GM18867 (cell line): ENCODE measurements around the gene AKT3.
A peak's percentile ranks its signal among the peaks of the same experiment; 100 is the strongest.

Experiments used
- ATAC-seq: cut with Tn5 transposase; IDR thresholded peaks from one replicate; pipeline ENCODE4 v1.9.1; 2021; ENCODE audit warnings: mild to moderate bottlenecking, moderate library complexity; ENCODE audit not compliant: unreplicated experiment

Gene AKT3

DNA sequence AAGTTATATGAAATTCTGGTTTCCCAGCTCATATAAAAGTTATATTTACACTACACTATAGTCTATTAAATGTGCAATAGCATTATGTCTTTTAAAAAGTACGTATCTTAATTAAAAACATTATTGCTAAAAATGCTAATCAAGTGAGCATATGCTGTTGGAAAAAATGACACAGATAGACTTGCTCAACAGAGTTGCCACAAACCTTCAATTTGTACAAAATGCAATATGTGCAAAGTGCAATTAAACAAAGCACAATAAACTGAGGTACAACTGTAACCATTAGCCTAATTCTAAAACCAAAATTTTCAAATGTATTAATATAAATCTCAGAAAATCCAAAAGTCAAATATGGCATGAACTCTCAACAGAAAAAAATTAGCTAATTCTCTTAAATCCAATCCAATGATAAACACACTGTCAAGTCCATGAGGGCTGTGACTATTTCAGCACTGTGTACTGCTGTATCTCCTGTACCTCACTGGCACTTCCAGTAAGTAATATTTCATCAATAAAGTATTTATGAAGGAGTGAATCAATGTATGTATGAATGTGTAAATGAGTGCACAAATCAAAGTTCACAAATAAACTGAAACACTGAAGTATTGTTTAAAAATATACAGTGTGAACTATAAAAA is 116.3 kb downstream of the AKT3 start:
- ATAC-seq = no peak

DNA sequence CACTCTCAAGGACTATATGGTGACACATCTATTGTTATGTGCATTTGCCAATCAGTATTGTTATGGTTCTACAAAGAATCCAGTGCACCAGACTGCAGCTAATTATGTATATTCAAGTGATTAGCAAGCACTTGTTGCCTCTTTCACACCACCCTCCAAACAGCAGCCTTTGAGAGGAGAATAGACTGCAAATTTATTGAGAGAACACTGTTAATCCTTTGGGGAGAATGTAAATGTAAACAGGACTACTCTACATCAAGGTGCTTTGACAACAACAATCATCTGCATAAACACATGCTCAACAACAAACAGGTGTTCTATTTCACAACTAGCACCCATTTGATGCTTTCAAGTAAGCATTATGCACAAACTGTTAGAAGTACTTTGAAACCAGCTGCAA is 117.4 kb downstream of the AKT3 start:
- no peak for ATAC-seq

DNA sequence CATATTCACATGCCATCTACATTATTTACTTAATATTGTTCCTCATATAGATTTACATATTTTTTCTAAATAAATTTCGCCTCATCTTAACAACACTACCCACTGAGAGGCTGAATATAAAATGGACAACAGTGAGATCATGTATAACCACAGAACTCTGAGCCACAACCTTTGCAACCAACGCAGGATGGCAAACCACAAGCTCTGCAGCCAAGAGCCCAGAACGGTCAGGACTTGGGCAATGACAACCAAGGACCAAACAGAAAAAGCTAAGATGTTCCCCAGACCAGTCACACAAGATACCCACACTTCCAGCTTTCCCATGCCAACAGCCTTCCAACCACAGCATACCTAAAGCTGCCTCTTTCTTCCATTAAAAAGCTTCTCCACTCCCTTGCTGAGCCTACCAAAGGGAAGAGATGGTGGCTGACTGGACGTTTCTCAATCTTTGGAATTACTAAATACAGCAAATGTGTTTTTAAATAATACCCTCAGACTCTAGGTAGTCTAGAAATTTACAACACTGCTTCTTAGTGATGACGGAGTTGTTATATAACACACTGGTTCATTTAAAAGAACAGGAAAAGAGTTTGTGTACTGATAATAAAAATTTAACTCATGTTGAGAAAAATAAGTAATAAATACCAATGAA is 117.9 kb downstream of the AKT3 start:
- ATAC-seq = no peak

DNA sequence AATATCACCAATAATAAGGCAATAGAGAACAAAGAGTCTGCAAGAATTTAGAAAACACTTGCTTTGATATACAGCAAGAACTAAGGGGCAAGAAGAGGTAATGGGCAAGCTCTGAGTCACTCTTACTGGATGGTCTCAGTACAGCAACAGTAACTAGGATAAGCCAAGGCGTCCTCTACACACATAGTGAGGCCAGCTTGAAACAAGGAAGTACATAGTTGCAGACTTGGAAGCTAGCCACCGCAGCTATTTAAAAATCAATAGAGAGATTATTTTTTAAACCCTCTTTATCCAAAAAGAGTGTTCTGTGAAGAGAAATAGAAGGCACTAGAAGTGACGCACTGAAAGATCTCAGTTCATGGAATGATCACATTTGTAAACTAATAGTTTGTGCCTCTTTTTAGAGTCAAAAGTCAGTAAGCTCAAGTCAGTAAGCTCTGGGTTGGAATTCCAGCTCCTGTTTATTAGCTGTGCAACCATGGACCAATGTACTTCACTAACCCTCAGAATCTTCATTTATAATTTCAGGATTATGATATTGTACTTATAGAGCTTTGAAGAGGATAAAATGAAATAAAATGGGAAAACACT is 118.6 kb downstream of the AKT3 start:
- no peak for ATAC-seq

DNA sequence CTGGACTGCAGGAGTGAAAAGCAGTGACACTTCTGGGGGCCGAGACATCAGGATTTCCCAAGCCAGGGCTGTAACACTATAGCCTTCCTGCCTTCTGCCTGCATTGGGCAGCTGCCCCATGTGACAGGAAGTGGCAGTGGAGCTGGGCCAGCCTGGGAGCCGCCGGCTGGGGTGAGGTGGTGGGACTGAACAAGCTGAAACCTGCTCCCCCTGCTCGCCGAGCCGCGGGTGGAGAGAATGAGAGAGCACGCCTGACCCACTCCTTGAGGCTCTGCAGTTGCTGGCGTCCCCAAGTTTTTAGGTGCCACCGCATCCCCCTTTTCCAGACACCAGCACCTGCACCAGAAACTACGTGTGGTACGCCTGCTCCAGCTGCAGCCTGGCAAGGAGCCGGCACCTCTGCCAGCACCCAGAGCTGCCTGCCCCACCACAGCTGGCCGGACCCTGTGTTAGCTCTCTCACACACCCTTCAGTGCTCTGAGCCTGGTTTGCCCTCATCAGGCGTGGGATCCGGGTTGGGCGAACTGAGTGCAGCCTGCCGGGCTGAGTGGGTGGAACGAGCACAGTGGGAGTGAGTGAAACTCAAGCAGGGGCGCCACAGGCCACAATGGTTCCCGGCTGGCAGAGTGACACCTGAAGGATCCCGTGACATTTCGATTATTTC is 119.4 kb downstream of the AKT3 start:
- ATAC-seq = no peak

DNA sequence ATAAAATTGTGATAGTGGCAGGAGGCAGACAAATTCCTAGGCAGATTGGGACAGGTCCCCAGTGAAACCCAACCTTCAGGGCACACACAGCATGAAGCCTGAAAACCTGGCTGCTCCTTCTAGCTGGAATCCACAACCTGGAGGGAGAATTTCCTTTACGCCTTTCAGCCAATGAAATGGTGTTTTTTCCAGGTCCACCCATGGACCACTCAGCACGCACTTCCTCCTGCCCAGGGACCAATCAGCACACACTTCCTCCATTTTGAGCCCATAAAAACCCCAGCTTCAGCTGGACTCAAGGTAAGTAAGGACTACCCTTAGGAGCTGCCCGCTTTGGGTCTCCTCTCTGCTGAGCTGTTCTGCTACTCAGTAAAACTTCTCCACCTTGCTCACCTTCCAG is 120.1 kb downstream of the AKT3 start:
- no peak for ATAC-seq

DNA sequence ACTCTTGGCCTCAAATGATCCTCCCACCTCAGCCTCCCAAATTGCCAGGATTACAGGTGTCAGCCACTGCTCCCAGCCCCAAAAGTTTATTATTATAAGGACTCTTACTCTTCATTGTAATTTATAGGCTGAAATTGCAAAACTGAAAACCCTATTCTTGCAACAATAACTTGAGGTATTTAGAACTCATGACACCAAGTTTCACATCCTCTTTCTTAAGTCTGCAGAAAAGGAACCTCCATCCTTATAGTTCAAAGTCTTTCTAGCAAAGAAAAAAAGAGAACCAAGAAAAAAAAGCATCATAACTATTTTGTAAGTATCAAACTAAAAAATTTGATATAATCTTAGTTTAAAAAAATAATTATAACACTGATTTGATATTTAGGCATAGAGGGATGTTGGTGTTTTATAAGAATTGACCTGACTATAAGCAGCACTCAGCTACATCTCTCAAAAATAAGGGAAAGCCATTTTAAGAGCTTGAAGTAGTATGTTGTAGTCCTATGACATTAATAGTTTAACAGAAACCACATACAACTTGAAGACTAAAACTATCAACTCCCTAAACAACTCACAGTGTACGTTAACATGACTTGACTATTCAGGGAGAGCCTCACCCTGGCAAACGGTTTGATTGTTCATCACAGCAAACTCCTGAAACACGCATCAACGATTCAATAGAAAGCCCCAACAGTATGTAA is 122.4 kb downstream of the AKT3 start:
- peak; percentile 88 for ATAC-seq

DNA sequence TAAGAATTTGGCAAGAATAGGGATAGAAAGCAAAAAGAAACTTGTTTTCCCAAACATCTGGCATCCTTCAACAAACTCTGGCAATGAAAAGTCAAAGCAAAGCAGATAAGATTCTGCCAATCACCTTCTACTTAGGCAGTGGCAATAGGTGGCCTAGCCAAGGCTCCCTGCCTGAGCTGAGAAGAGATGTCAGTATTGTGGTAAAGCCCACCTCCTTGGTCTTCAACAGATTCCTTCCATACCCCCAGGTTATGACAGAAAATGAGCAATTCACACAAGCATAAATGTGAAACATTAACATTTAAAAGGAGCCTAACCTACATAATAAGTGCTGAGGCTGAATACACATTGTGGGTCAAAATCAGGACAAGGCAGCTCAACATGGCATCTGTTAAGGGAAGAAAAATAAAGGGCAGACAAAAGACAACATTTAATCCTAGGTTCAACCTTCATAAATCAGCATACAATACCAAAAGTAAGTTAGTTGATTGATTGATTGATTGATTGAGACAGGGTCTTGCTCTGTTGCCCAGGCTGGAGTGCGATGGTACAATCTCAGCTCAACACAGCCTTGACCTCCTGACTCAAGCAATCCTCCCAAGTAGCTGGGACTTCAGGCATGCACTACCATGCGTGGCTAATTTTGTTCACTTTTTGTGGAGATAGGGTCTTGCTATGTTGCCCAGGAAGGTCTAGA is 123.1 kb downstream of the AKT3 start:
- ATAC-seq = peak; percentile 13

DNA sequence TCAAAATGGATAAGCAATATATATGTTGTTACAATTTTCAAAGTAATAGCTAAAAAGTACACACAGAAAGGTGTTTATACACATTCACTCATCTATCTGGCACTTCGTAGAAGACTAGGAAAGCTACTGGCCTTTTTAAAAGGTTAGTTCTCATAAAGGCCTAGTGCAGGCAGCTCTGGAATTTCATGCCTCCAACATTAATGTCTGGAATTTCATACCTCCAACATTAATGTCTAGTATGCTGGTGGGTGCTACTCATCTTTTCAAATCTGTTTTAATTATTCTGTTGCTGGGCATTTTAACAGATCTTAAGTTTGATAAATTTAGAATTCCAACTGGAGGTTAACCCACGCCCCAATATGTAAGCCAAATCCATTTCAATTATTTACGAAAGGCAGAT is 124.2 kb downstream of the AKT3 start:
- ATAC-seq = no peak

DNA sequence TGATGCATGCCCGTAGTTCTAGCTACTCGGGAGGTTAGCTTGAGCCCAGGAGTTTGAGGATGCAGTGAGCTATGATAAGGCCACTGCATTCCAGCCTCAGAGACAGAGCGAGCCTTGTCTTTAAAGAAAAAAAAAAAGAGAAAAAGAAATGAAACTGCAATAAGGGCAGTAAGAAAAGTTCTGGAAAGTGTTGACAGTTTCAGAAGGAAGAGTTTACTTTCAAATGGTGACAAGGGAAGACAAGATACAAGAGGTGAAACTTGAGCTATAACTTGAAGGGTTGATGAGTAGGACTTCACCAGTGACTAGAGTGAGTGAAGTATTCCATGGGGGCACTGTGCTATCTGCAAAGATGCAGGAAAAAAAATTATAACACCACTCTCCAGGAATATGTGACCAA is 125.0 kb downstream of the AKT3 start:
- no peak for ATAC-seq

DNA sequence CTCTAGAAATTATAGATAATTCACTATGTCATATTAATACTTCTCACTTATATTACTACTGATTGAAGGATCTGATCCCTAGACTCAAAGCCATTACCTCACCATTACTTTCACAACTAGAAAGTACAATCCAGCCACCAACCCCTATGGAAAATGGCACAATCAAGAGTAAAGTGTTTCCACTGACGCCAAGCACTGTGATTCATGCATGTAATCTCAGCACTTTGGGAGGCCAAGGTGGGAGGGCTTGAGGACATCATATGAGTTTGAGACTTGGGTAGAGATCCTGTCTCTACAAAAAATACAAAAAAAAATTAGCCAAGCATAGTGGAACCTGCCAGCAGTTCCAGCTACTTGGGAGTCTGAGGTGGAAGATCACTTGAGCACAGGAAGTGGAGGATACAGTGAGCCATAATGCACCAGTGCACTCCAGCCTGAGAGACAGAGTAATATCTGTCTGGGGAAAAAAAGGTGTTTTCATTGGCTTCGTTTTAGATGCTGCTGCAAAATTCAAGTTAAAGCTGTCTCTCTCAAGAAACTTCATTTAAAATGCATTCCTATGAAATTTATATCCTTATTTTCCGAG is 126.5 kb downstream of the AKT3 start:
- no peak for ATAC-seq

DNA sequence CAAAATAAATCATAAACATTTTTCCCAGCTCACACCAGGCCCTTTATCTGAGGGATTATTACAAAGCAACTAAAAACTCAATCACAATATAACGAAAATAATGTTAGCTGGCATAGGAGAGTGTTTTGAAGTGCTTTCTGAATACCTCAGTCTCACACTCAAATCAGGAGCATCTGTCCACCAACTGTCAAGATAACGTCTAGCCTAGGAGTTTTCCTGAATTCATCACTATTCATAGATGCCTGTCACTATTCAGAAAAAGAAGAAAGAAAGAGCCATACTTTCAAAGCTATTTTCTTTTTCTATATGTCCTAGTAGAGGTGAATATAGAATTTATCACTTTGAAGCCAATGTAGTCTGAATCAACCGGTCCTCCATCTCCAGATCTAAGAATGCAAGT is 127.0 kb downstream of the AKT3 start:
- no peak for ATAC-seq

DNA sequence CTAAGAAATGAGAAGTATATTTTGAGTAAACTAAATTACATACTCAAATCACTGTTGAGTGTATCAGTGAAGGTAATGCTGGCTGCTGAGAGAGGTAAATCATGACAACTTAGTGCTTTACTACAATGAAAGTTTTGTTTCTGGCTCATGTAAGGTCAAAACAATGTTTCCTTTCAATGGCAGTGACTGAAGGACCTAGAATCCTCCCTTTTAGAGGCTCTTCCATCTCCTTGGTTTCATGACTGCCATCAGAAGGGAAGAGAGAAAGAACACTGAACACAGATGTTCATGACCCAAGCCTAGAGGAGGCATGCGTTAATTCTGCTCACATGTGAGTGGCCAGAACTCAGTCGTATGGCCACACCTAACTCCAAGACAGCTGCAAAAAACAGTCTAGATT is 130.6 kb downstream of the AKT3 start:
- ATAC-seq = no peak

DNA sequence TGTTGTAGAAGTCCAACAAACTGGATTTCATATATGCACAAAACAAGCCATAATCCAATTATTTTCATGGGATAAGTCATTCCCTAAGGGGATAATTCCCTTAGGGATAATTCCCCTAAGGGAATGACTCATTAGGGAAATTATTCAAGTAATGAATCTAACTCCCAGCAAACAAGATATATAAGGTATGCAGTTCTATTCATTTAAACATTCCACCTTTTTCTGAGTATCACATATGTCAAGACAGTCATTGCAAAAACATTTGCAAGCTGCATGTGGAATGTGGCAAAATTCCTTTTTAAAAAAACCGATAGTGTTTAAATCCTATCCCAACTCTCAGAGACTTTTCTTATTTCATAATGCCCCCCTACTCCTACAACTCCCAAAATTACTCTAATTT is 131.2 kb downstream of the AKT3 start:
- ATAC-seq = no peak

DNA sequence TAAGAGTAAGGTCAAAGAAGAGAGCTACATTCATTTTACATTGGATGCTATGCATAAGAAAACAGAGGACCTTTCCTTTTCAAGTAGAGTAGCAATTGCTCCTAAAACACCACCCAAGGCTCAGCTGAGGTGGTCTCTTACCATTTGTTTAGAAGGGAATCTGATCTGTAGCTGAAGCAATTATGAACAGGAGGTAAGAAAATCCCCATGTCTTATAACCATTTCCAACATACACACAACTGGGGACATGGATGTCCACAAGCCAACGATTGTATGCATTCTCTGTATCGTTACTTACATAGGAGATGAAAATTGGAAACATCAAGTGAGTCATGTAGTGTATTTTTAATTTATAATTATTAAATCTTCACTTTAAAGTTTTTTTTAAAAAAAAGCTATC is 132.0 kb downstream of the AKT3 start:
- ATAC-seq = no peak

DNA sequence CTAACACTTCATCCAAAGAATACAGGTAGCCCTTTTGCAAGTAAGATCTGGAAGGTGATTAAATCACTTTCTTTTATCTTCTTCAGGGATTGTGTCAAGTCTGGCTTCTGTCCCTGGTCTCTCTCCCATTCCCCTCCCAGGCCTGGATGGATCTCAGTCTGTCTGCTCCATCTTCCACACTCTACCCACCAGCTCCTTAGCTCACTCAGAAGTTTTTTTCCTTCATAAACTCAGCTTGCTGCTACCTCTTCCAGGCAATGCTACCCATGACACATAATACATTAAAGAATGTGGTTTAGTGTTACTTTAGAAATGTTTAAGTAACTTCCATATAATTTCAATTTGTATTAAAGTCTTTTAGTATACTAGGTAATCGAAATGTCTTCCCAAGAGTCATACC is 133.1 kb downstream of the AKT3 start:
- no peak for ATAC-seq

DNA sequence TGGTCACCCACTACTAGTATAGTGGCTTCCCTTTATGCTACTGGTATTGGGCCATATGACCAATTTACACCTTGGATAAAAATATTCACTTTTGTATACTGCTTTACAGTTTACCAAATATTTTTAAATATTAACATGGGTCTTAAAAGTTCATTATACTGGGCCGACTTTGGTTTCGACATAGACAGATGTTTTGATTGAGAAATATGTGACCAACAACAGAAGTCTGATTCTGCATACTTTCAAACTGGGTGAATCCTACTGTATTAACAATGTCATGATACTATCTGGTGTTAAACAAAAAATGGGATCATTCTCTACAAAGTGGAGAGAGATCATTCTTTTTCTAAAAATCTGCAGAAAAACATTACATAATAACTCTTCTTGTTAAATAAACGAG is 134.8 kb downstream of the AKT3 start:
- no peak for ATAC-seq

DNA sequence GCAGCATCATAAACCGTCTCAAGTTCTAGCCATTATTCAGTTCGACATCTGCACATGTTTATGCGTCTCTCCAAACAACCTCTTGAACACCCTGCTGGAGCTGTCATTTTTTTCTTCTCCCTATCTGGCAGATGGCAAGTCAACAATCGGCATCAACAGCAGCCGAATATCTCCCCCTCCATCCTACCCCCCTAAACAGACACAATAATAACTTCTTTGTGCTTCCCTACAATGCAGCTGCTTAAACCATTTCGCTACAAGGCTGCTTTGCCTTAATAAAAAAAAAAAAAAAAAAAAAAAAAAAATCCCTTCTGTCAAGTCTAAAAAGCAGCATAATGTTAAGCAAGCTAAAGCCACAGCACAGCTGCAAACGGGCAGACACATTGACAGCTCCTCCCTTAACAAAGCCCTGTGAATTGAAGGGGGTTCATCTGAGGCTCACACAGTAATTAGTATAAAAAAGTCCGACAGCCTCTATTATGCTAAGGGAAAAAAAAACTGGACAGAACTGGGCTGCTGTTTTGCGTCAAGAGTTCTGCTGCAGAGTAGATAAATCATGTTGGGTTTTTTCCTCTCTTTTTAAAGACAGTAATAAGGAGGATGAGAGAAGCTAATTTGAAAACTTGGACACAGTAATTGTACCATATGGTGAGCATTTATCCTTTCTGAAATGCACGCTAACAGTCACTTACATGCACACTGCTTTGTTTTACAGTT is 136.4 kb downstream of the AKT3 start:
- ATAC-seq = peak; percentile 62

DNA sequence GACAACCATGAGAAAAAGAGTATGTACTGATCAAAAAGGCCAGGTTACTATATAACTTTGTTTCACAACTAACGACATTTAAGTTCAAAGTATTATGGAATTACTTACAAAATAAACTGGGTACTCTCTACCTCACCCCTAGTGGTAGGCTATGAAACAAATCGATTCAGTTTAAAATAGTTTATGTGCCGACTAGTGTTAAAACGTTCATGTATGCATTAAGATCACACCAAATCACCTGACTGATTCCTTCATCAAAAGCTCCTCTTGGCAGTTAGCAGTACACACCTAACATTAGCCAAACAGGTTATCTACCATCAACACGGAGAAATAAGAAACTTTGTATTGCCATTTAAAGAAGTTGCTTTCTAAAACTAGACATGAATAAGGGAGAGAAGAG is 137.1 kb downstream of the AKT3 start:
- peak; percentile 59 for ATAC-seq

DNA sequence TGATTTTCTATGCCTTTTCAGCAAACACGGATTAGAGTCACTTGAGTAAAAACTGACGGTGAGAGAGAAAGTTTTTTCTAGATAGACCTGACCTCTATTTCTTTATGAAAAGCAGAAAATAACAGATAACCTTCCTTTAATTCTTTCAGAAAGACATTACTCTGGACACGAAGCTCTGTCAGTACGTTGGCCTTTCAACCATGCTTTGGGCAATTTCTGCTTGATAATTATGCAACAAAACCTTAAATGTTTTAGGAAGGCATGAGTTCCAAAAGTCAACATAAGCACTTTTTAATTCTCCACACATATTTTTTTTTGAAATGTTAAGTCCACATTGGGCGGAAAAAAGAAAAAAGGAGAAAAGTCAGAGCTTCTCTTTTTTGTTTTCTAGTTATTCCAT is 137.8 kb downstream of the AKT3 start:
- no peak for ATAC-seq
